Effector CD4-positive, alpha-beta T cell (primary cell): Measurements from ENCODE around the gene TSPAN15.

Experiments
- DNase-seq: peaks from one replicate; pipeline ENCODE4 v3.0.0-alpha.2; 2020

The TSPAN15 gene

GRCh38 chr10:69489506-69490090, 38.3 kb downstream of the TSPAN15 start:
- DNase-seq = no peak

GRCh38 chr10:69490876-69491275, 39.6 kb downstream of the TSPAN15 start:
- DNase-seq = no peak

- no peak for DNase-seq
Observed at GRCh38 chr10:69491611-69492010, 40.3 kb downstream of the TSPAN15 start.

DNA sequence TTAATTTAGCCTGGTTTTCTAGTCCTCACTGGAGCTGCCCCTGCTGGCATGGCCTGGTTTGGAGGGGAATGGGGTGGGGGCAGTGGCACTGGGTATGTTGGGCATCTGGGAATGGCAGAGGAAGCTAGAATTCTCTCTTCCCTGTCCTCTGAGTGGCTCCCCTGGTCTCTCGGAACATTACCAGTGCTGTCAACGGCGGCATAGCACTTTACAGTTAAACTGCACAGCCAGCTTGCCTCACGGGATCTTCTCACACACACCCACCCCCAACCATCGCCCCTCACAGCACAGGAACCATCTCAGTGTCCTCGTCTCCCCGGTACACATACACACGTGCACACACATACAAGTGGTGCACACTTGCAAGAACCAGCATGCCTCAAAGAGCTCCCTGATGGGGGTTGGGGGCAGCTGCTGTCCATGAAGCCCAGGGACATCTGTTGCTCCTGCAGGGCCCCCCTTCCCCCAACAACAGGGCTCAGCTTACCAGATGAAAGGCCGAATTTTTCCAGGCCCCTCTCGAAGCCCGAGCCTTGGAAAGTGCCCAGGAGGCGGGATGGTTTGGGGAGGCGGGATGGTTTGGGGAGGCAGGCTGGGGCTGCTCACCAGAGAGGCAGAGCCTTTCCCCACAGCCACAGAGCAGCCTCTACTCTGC, 41.0 kb downstream of the TSPAN15 start:
- no peak for DNase-seq

GRCh38 chr10:69492746-69493462, 41.6 kb downstream of the TSPAN15 start:
- no peak for DNase-seq

DNA sequence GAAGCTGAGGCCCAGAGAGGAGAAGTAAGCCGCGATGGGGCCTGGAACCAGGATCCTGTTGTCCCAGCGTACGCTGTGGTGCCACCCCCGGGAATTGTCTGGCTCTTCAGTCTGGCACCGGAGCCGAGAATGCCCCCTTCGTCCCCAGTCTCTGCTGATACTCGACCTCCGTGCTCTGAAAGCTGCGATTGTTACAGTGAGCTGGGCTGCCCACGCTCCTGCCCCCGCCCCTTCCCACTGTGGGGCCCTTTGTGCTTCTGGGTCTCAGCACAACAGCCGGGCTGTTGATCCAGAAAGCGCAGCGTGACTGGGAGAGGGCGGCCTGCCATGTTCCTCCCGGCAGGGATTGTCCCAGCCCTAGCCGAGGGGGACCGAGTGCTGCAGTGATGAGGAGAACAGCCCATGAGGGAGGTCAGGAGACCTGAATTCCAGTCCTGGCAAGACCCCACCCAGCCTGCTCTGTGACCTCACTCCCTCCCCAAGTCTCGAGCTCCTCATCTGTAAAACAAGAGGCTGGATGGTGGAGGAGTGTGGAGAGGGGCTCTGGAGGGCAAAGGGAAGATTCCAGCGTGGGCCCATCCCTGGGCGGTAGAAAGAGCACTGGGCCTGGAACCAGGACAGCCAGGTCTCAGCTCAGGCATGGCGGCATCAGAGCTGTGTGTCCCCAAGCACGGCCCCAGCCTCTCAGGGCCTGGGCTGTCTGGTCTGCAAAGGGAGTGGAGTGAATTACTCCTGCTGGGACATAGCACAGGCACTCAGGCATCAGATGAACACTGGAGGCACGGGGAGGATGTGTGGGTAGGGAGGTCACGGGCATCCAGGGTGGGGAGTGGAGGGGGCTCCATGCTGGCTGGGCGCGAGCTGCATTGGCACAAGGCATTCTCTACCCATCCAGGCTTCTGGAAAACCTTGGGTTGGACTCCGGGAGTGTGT, 43.6 kb downstream of the TSPAN15 start:
- no peak for DNase-seq

DNA sequence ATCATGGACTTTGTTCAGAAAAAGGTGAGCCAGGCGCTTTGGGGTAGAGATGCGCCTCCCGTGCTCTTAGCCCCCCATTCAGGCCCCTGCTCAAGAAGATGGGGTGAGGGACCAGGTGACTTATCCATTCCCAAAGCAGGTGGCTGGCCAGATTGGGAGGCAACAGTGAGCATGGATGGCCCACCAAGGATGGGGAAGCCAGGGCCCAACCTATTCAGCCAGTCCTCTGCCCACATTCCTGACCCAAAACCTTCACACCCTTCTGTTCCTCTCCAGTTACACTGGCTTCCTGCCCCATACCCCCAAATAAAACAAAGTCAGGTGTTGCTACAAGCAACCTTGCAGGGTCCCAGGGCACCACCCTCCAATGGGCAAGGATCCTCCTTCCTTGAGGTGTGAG, 44.4 kb downstream of the TSPAN15 start:
- DNase-seq = no peak

DNA sequence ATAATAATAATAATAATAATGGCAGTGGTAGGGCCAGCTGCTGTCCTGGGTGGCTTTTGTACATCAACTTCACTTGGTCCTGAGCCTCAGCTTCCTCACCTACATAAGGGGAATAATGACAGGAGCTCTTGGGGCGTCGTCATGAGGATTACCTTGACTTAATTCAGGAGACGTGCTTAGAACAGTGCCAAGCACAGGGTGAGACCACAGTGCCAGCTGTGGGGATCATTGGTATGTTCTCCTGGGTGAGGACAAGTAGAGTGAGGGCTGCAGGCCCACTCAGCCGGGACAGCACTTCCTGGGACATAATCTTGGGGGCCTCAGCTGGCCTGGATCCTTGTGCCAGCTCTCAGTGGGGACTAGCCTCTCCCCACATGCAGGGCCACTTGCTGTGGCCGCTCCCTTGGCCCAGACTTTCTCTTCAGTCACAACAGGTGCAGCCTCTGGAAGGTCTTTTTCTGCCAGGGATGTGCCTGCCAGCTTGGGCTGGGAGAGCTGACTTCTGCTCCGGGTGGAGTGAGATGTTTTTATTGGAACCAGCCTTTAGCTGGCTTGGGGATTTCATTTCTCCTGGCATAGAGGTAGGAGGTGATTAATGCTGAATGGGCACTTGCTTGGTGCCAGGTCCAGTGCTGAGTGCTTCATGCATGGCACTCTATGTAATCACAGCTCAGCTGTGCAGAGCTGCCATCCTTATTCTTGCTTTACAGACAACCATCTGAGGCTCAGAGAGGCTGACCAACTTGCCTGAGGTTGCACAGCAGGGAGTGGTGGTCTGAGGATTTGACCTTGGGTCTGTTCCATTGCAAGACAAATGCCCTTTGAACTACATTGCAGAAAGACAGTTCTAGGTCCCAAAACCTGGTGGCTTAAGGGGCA, 45.3 kb downstream of the TSPAN15 start:
- no peak for DNase-seq

- no peak for DNase-seq
Observed at GRCh38 chr10:69497231-69497561, 45.9 kb downstream of the TSPAN15 start.

DNA sequence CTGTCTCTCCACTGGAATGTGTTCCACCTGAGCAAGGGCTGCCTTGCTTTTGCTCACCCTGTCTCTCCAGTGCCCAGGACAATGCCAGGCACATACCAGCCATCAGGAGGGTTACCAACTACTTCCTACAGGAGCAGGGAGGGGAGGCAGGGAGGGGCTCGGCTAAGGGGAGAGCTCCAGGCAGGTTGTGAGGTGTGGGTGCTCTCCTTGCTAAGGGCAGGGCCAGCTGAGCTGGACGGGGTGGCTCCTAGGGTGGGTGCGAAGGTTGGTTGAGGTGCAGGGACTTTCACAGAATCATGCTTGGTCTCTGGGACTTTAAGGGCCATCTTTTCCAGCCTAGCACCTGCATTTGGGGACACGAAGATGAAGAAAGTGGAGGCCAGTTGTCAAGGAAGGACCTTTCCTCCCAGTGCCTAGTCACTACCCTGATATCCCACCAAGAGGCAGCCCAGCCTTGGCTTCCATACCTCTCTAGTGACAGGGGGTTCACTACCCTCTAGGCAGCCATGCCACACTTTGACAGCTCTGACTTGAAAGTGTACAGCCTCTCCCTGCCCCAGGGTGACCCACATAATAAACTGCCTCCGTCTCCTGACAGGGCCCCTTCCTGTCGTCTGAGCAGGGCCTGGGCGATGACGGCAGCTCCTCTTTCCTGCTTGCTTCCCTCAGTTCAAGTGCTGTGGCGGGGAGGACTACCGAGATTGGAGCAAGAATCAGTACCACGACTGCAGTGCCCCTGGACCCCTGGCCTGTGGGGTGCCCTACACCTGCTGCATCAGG, 46.5 kb downstream of the TSPAN15 start:
- no peak for DNase-seq

- no peak for DNase-seq
Observed at GRCh38 chr10:69498711-69499471, 47.6 kb downstream of the TSPAN15 start.

DNA sequence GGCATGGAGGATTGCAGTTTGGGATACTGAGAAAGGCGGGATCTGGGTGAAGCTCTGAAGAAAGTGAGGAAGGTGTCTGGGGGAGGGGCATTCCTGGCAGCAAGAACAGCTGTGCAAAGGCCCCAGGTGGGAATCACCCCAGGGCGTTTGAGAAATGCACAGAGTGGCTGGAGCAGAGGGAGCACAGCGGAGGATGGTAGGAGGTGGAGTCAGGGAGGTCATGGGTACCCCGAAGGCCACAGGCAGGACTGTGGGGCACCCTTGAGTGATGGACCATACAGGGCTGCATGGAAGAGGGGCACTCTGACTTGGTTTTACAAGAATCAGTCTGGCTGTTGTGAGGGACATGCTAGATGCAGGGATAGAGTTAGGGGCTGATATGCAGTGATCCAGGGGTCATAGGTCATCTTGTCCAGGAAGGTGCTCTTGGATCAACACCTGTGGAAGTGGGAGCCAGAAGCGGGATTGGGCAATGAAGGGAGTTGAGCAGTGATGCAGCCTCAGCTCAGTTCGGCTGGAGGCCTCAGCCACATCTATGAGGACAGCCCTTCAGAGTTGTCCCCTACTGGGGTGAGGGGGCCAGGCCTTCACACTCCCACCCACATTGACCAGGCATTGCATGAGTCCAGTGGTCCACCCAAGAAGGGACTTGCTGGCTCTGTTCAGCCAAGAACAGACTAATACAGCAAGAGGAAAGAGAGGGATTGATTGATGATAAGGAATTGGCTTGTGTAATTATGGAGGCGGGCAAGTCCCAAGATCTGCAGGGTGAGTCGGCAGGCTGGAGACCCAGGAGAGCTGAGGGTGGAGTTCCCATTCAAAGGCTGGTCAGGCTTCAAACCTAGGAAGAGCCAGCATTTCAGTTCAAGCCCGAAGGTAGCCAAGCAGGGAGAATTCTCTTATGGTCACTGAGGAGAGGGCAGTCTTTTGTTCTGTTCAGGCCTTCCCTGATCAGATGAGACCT, 48.7 kb downstream of the TSPAN15 start:
- DNase-seq = no peak

GRCh38 chr10:69500864-69501468, 49.7 kb downstream of the TSPAN15 start:
- DNase-seq = no peak

DNA sequence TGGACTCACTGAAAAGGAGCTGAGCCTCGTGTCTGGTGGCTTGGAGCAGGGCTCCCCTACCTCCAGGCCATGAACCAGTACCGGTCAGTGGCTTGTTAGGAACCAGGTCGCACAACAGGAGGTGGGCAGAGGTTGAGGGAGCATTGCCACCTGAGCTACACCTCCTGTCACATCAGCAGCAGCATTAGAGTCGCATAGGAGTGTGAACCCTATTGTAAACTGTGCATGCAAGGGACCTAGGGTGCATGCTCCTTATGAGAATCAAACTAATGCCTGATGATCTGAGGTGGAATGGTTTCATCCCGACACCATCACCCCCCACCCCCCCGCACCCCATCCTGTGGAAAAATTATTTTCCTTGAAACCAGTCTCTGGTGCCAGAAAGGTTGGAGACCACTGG, 50.4 kb downstream of the TSPAN15 start:
- no peak for DNase-seq

DNA sequence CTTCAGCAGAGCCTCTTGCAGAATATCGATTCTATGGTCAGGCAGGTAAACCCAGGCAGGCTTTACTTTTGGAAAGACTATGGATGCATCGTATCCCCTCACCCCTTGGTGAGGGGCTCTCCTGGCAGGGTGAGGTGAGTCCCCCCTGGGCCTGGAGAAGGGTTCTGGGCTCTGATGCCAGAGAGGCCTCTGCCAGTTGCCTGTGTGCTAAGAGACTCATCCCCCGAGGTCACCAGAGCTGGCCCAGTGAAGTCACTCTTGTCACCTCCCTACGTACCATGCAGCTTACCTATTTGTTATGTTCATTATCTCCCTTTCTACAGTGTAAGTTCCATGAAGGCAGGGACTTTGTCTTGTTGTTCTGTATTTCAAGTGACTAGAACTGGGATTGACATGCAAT, 51.3 kb downstream of the TSPAN15 start:
- no peak for DNase-seq

- DNase-seq = no peak
Observed at GRCh38 chr10:69503001-69503895, 52.0 kb downstream of the TSPAN15 start.

- no peak for DNase-seq
Observed at GRCh38 chr10:69503896-69504265, 52.6 kb downstream of the TSPAN15 start.
